Transverse colon (tissue), 4 donors: ENCODE data around the gene MAP2K4.

ENCODE experiments used
- POLR2AphosphoS5 ChIP-seq, 3 donors: sonication (generic); formaldehyde crosslinking; IDR thresholded peaks; one replicate each; pipeline ENCODE4 v1.6.1; 2016; ENCODE audit warnings: antibody characterized with exemption in 3 of 3
- TF ChIP-seq, protein P1 (sequence below), 5 experiments: fragments of 200-600 bp in 3 of 5; fragments of 450-650 bp in 2 of 5; sonication (generic) in 3 of 5; IDR thresholded peaks; 1 replicate in 2 of 5; 2 replicates in 3 of 5; pipeline ENCODE4 v1.5.1; 2016 to 2017; ENCODE audit warnings: antibody characterized with exemption in 5 of 5, inconsistent platforms in 3 of 5, mild to moderate bottlenecking in 2 of 5, moderate library complexity in 1 of 5

DNA sequence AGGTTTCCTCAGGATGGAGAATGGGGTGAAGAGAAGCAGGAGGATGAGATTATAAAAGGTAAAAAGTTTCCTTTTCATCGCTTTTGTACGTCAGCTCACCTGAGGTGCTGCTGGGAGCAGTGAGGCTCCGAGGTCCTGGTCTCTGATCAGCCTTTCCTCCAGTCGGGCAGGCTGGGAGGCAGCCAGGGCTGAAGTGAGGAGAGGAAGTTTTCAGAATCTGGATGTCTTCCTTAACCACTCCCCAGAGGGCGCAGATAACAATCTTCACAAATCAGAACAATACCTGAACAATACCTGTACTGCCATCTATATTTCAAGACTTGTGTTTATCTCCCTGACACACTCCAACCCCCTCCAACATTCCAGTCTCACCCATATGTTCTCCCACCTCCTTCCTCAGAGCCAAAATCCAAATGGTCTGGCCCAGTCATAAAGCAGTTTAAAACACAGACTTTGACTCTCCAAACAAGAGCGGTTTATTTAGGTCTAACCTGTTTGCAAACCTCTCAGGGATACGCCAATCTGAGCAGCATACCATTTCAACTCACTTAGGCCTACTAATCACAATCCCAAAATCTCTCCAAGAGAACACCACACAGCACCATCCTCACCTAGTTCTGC lies 30.2 kb upstream of the MAP2K4 start:
- TF ChIP-seq, protein P1, sequence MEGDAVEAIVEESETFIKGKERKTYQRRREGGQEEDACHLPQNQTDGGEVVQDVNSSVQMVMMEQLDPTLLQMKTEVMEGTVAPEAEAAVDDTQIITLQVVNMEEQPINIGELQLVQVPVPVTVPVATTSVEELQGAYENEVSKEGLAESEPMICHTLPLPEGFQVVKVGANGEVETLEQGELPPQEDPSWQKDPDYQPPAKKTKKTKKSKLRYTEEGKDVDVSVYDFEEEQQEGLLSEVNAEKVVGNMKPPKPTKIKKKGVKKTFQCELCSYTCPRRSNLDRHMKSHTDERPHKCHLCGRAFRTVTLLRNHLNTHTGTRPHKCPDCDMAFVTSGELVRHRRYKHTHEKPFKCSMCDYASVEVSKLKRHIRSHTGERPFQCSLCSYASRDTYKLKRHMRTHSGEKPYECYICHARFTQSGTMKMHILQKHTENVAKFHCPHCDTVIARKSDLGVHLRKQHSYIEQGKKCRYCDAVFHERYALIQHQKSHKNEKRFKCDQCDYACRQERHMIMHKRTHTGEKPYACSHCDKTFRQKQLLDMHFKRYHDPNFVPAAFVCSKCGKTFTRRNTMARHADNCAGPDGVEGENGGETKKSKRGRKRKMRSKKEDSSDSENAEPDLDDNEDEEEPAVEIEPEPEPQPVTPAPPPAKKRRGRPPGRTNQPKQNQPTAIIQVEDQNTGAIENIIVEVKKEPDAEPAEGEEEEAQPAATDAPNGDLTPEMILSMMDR (IDR thresholded peaks at IDR 0.05) = no peak
- no peak for TF ChIP-seq POLR2AphosphoS5 (IDR thresholded peaks at IDR 0.05)
